Uterus (tissue), 4 donors: Measurements from ENCODE around the gene ARID4B. TPM values are rescaled to one million over a fixed set of nuclear protein-coding genes. Genes with fewer than 3 reads are reported as not detected.

Experiments used
- DNase-seq, 2 donors: peaks; one replicate each; pipeline ENCODE4 v3.0.0-alpha.2; 2019 to 2020
- H3K27ac ChIP-seq, 2 donors: fragments of 200-600 bp; sonication (generic); 1 replicate in 1 of 2; 2 replicates in 1 of 2; pipeline ENCODE4 v1.5.1; 2016 to 2018
- H3K27me3 ChIP-seq, 2 donors: fragments of 200-600 bp; sonication (generic); one replicate each; pipeline ENCODE4 v1.5.1; 2018 to 2019; ENCODE audit warnings: control low read depth in 1 of 2
- H3K36me3 ChIP-seq, 2 donors: fragments of 200-600 bp; sonication (generic); one replicate each; pipeline ENCODE4 v1.5.1; 2019; ENCODE audit warnings: control low read depth in 1 of 2
- H3K4me1 ChIP-seq, 2 donors: fragments of 200-600 bp; sonication (generic); one replicate each; pipeline ENCODE4 v1.5.1; 2018 to 2019; ENCODE audit warnings: control low read depth in 1 of 2
- H3K4me3 ChIP-seq, 2 donors: fragments of 200-600 bp; sonication (generic); 1 replicate in 1 of 2; 2 replicates in 1 of 2; pipeline ENCODE4 v1.5.1; 2018 to 2019; ENCODE audit warnings: mild to moderate bottlenecking in 1 of 2
- H3K9me3 ChIP-seq, 2 donors: fragments of 200-600 bp; sonication (generic); one replicate each; pipeline ENCODE4 v1.5.1; 2019; ENCODE audit warnings: control low read depth in 1 of 2
- POLR2A ChIP-seq, 2 donors: fragments of 450-650 bp; IDR thresholded peaks; one replicate each; pipeline ENCODE4 v1.6.1; 2016; ENCODE audit warnings: antibody characterized with exemption in 2 of 2, mild to moderate bottlenecking in 1 of 2, moderate library complexity in 1 of 2
- intact Hi-C: fragments of 100-400 bp; cut with DNase I; formaldehyde crosslinking; loops from one replicate; pipeline ENCODE4 v1.15.1; 2023; ENCODE audit warnings: low total_unique reads
- total RNA-seq, 4 donors: library from RNA; depleted of rRNA in 3 of 4; stranded (reverse); fragments of >200 nt in 3 of 4; gene quantifications; one replicate each; pipeline versions ENCODE4 v1.1.0 to v1.2.4, GENCODE V29; 2014 to 2023
- TF ChIP-seq, protein P1 (sequence below), 4 experiments: fragments of 200-600 bp in 2 of 4; fragments of 450-650 bp in 2 of 4; sonication (generic) in 2 of 4; IDR thresholded peaks; one replicate each; pipeline ENCODE4 v1.5.1; 2016 to 2019; ENCODE audit warnings: antibody characterized with exemption in 4 of 4, mild to moderate bottlenecking in 2 of 4, moderate library complexity in 1 of 4
- donor health status: DM: yes; HTN: yes; CAD: no.

The ARID4B gene
- total RNA-seq, 4 donors from 2014 or later: 21.0 to 69.4 (median 50.4) TPM

DNA sequence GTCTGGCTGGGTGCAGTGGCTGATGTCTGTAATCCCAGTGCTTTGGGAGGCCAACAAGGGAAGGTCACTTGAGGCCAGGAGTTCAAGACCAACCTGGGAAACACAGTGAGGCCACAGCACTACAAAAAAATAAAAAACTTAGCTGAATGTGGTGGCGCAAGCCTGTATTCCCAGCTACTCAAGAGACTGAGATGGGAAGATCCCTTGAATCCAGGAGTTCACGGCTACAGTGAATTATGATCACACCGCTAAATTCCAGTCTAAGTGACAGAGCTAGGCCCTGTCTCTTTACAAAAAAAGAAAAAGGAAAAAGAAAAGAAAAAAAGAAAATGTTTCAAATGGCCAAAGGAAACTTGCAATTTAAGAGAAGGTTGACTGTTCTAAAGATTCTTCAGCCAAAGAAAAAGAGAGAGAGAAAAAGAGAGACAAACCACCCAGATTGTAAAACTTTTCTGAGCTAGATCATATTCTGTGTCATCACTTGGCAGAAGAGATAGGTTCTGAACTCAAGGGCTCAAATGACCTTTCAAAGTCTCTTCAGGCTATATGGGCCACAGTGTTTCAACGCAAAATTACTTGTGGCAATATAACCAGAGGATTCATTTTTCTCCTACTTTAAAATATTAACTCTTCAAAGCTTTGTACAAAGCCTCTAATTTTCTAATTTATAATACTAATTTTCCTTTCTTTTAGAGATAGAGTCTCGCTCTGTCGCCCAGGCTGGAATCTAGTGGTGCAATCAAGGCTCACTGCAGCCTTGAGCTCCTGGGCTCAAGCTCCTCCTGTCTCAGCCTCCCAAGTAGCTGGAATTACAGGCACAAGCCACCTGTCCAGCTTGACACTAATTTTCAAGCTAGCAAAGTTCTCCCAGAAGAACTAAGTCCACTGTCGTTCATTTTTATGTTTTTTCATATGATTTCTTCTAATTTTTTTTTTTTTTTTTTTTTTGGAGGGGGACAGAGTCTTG lies 20.5 kb downstream of the ARID4B start:
- intact Hi-C loops: no loop called here
- peaks cover 4 to 5% of the 10 kb centered on the region in 2 donors for H3K4me1 ChIP-seq
- DNase-seq: no peak
- H3K36me3 ChIP-seq: no peaks in the 10 kb centered on the region
- peak overlapping the region in 1 of 2 donors; percentile 25 for H3K27ac ChIP-seq
- no peak for TF ChIP-seq POLR2A (IDR thresholded peaks at IDR 0.05)
- TF ChIP-seq, protein P1, sequence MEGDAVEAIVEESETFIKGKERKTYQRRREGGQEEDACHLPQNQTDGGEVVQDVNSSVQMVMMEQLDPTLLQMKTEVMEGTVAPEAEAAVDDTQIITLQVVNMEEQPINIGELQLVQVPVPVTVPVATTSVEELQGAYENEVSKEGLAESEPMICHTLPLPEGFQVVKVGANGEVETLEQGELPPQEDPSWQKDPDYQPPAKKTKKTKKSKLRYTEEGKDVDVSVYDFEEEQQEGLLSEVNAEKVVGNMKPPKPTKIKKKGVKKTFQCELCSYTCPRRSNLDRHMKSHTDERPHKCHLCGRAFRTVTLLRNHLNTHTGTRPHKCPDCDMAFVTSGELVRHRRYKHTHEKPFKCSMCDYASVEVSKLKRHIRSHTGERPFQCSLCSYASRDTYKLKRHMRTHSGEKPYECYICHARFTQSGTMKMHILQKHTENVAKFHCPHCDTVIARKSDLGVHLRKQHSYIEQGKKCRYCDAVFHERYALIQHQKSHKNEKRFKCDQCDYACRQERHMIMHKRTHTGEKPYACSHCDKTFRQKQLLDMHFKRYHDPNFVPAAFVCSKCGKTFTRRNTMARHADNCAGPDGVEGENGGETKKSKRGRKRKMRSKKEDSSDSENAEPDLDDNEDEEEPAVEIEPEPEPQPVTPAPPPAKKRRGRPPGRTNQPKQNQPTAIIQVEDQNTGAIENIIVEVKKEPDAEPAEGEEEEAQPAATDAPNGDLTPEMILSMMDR (IDR thresholded peaks at IDR 0.05): no peak
- no peaks in the 10 kb centered on the region for H3K9me3 ChIP-seq
- H3K4me3 ChIP-seq: no peak overlapping the region
- no peaks in the 10 kb centered on the region for H3K27me3 ChIP-seq

DNA sequence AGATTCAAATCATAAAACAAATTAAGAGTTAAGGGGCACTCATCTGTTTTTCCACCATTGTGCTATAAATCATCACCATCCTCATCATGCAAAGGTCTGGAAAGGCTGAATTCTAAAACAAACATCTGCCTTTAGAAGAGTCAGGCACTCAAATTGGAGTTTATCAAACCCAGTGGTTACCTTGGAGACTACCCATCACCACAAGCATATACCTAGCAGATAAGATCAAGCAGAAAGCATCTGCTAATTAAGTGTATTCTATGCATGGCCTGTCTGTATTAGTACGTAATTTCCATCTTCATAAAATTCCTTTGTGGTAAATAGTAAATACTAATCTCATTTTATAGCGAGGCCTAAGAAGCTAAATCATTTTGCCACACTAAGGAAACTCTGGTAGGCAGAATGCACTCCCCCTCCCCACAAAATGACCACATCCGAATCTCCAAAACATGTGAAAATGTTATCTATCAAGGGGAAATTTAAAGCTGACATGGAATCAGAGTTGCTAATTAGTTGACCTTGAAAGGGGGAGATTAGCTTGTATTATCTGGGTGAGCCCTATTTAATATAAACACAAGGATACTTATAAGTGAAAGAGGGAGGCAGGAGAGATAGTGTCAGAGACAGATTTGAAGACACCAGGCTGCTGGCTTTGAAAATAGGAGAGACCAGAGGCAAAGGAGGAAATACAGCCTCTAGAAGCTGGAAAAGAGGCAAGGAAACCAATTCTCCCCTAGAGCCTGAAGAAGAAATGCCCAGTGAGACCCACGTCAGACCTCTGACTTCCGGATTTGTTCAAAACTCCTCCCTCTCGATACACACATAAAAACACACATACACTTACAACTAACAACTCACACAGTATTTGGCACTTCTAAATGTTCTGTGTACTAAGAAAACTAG lies 23.2 kb downstream of the ARID4B start:
- TF ChIP-seq, protein P1 (IDR thresholded peaks at IDR 0.05): no peak
- no peak for TF ChIP-seq POLR2A (IDR thresholded peaks at IDR 0.05)
- Histone ChIP-seq H3K4me3 (no peak overlapping the region), H3K36me3 (no peaks in the 10 kb centered on the region), H3K4me1 (peaks cover 4 to 5% of the 10 kb centered on the region in 2 donors), H3K9me3 (no peaks in the 10 kb centered on the region), H3K27me3 (no peaks in the 10 kb centered on the region), H3K27ac (peak overlapping the region in 1 of 2 donors; percentile 19)
- intact Hi-C loops: no loop called here
- no peak for DNase-seq

DNA sequence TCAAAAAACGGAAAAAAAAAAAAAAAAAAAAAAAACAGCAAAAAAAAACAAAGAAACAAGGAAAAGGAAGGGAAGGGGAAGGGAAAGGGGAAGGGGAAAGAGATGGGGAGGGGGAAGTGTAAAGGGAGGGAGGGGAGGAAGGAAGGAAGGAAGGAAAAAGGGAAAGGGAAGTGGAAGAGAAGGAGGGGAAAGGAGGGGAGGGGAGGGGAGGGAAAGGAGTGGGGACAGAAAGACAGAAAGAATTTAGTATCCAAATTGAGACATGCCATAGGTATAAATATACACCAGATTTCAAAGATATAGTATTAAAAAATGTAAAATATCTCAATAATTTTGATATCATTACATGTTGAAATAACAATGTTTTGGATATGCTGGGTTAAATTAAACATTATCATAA lies 25.8 kb downstream of the ARID4B start:
- no peak for DNase-seq
- intact Hi-C loops: no loop called here
- no peaks in the 10 kb centered on the region for H3K27me3 ChIP-seq
- H3K27ac ChIP-seq: no peak overlapping the region
- no peaks in the 10 kb centered on the region for H3K36me3 ChIP-seq
- no peaks in the 10 kb centered on the region for H3K9me3 ChIP-seq
- H3K4me3 ChIP-seq: no peak overlapping the region
- peaks cover under 1 to 5% of the 10 kb centered on the region in 2 donors for H3K4me1 ChIP-seq
- no peak for TF ChIP-seq POLR2A (IDR thresholded peaks at IDR 0.05)
- TF ChIP-seq, protein P1 (IDR thresholded peaks at IDR 0.05): no peak

DNA sequence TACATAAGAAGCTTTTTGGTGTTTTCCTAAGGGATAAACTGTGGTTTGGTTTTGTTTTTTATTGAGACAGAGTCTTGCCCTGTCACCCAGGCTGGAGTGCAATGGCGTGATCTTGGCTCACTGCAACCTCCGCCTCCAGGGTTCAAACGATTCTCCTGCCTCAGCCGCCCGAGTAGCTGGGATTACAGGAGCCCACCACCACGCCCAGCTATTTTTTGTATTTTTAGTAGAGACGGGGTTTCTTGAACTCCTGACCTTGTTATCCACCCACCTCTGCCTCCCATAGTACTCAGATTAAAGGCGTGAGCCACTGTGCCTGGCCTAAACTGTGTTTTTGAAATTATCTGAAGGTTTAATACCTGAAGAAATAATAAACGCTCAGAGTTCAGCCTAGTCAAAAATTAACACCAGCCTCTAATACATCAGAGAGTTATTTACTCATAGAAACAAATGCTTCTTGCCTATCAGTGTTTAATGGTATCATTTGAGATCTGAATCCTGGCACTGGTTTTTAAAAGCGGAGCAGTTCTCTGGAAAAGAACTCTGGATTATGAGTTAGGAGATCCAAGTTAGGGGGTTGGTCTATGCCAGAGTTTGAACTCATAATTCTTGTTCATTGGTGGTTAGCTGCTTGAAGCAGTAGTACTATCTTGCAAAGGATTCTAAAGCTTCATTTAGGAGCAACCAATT lies 28.7 kb downstream of the ARID4B start:
- Histone ChIP-seq H3K4me3 (no peak overlapping the region), H3K4me1 (no peaks in the 10 kb centered on the region), H3K27ac (no peak overlapping the region), H3K36me3 (no peaks in the 10 kb centered on the region), H3K9me3 (no peaks in the 10 kb centered on the region), H3K27me3 (no peaks in the 10 kb centered on the region)
- TF ChIP-seq, protein P1 (IDR thresholded peaks at IDR 0.05): no peak
- no peak for TF ChIP-seq POLR2A (IDR thresholded peaks at IDR 0.05)
- DNase-seq: no peak
- intact Hi-C loops: no loop called here
